GM12891 (cell line): Measurements from ENCODE around the gene CPNE1.

ENCODE experiments used
- DNase-seq: peaks from one replicate; pipeline ENCODE4 v3.0.0; 2011; ENCODE audit warnings: low spot score; ENCODE audit not compliant: insufficient read length
- FAIRE-seq: peaks from 2 replicates; lab custom pipeline; 2011; peaks lifted over from hg19 to GRCh38; lab: Jason Lieb, UNC
- PAX5 ChIP-seq: IDR thresholded peaks from 2 replicates; pipeline ENCODE4 v1.6.1; 2011; ENCODE audit warnings: low read length, moderate library complexity, mild to moderate bottlenecking; ENCODE audit not compliant: insufficient read depth, severe bottlenecking
- POLR2A ChIP-seq: IDR thresholded peaks from 2 replicates; pipeline ENCODE4 v1.6.1; 2011; ENCODE audit warnings: low read depth, low read length, control low read depth
- POLR2AphosphoS5 ChIP-seq: IDR thresholded peaks from 2 replicates; pipeline ENCODE4 v1.6.1; 2011; ENCODE audit warnings: low read depth, low read length, control low read depth
- POU2F2 ChIP-seq: IDR thresholded peaks from 2 replicates; pipeline ENCODE4 v1.6.1; 2011; ENCODE audit warnings: low read depth, mild to moderate bottlenecking, control low read depth, low read length, moderate library complexity
- SPI1 ChIP-seq: IDR thresholded peaks from 2 replicates; pipeline ENCODE4 v1.6.1; 2011; ENCODE audit warnings: low read depth, low read length, control low read depth
- TAF1 ChIP-seq: IDR thresholded peaks from 2 replicates; pipeline ENCODE4 v1.6.1; 2011; ENCODE audit warnings: low read depth, low read length, control low read depth

The CPNE1 gene

GRCh38 chr20:35578469-35578868, 86.2 kb downstream of the CPNE1 start:
- FAIRE-seq: no peak

GRCh38 chr20:35576816-35577215, 87.9 kb downstream of the CPNE1 start:
- TF ChIP-seq TAF1 (no peak), PAX5 (no peak), POU2F2 (no peak), POLR2AphosphoS5 (no peak), POLR2A (no peak), SPI1 (no peak)
- FAIRE-seq (no peak), DNase-seq (no peak)

More at GRCh38 chr20:35578469-35578868, 86.2 kb downstream of the CPNE1 start:
- TF ChIP-seq SPI1 (no peak), POLR2A (no peak)
- DNase-seq: no peak
